PC-3 (cell line): ENCODE results near the gene SEMA5A. TPM values are rescaled to one million over a fixed set of nuclear protein-coding genes. Genes with fewer than 3 reads are reported as not detected.

Experiments used
- ATAC-seq: fragments of 200-7000 bp; cut with Tn5 transposase; 2 replicates; pipeline ENCODE4 v1.9.1; 2020; ENCODE audit warnings: mild to moderate bottlenecking, moderate library complexity
- BruUV-seq: library from RNA; stranded (reverse); fragments of 400-500 nt; replicated peaks from 2 replicates; lab custom pipeline; 2021; lab: Mats Ljungman, UMichigan
- CTCF ChIA-PET: fragments of 300-600 bp; sonication (Branson Sonifier 250); formaldehyde crosslinking; loops from one replicate; lab custom pipeline; 2022; ENCODE audit warnings: antibody characterized with exemption; lab: Charles Lee
- POLR2A ChIA-PET: fragments of 300-600 bp; sonication (Branson Sonifier 250); formaldehyde crosslinking; loops from one replicate; lab custom pipeline; 2022; ENCODE audit warnings: antibody characterized with exemption; ENCODE audit not compliant: unreplicated experiment; lab: Charles Lee
- DNase-seq: peaks from one replicate; pipeline ENCODE4 v3.0.0-alpha.2; 2015
- H2AFZ ChIP-seq: fragments of 300-600 bp; sonication (generic); 2 replicates; pipeline ENCODE4 v1.6.0; 2016; ENCODE audit warnings: antibody characterized with exemption, low read length
- H3F3A ChIP-seq: fragments of 300-600 bp; sonication (generic); one replicate; pipeline ENCODE4 v1.6.0; 2017; ENCODE audit warnings: antibody characterized with exemption, low read length, control low read depth, mild to moderate bottlenecking; ENCODE audit not compliant: unreplicated experiment
- H3K27ac ChIP-seq: fragments of 300-600 bp; sonication (generic); 2 replicates; pipeline ENCODE4 v1.5.1; 2016; ENCODE audit warnings: mild to moderate bottlenecking, low read length
- H3K27me3 ChIP-seq: fragments of 300-600 bp; sonication (generic); 2 replicates; pipeline ENCODE4 v1.6.1; 2016; ENCODE audit warnings: low read length, mixed read lengths
- H3K36me3 ChIP-seq: fragments of 300-600 bp; sonication (generic); 2 replicates; pipeline ENCODE4 v1.6.1; 2016; ENCODE audit warnings: low read depth, mixed run types, low read length, mixed read lengths
- H3K4me1 ChIP-seq: fragments of 300-600 bp; sonication (generic); 2 replicates; pipeline ENCODE4 v1.5.1; 2016; ENCODE audit warnings: low read length; ENCODE audit not compliant: insufficient read depth
- H3K4me2 ChIP-seq: fragments of 300-600 bp; sonication (generic); 2 replicates; pipeline ENCODE4 v1.6.0; 2016; ENCODE audit warnings: low read length
- H3K4me3 ChIP-seq: fragments of 300-600 bp; sonication (generic); 2 replicates; pipeline ENCODE4 v1.5.1; 2016; ENCODE audit warnings: mild to moderate bottlenecking, low read length, mixed read lengths
- H3K79me2 ChIP-seq: fragments of 300-600 bp; sonication (generic); 2 replicates; pipeline ENCODE4 v1.6.1; 2017; ENCODE audit warnings: low read length, mixed read lengths
- H3K9ac ChIP-seq: fragments of 300-600 bp; sonication (generic); 2 replicates; pipeline ENCODE4 v1.6.0; 2016; ENCODE audit warnings: mild to moderate bottlenecking, low read length
- H3K9me2 ChIP-seq: fragments of 300-600 bp; sonication (generic); replicated peaks from 2 replicates; pipeline ENCODE4 v1.6.1; 2016; ENCODE audit warnings: mixed run types, low read length, mixed read lengths
- H3K9me3 ChIP-seq: fragments of 300-600 bp; sonication (generic); 2 replicates; pipeline ENCODE4 v1.6.1; 2016; ENCODE audit warnings: low read length, mixed read lengths
- H4K20me1 ChIP-seq: fragments of 300-600 bp; sonication (generic); 2 replicates; pipeline ENCODE4 v1.6.1; 2016; ENCODE audit warnings: low read length, mixed read lengths
- CTCF ChIP-seq: fragments of 300-600 bp; sonication (generic); conservative IDR thresholded peaks from 2 replicates; pipeline ENCODE4 v1.5.1; 2017; ENCODE audit warnings: antibody characterized with exemption, low read depth, mild to moderate bottlenecking, low read length
- EZH2 ChIP-seq: fragments of 300-600 bp; sonication (generic); IDR thresholded peaks from one replicate; pipeline ENCODE4 v1.6.1; 2017; ENCODE audit warnings: antibody characterized with exemption, mild to moderate bottlenecking, low read length; ENCODE audit not compliant: unreplicated experiment
- EZH2phosphoT487 ChIP-seq: fragments of 300-600 bp; sonication (generic); IDR thresholded peaks from 2 replicates; pipeline ENCODE4 v1.6.1; 2018; ENCODE audit warnings: mild to moderate bottlenecking, antibody characterized with exemption, low read length, borderline replicate concordance
- intact Hi-C: fragments of 100-400 bp; cut with micrococcal nuclease; formaldehyde crosslinking; loops from 2 replicates; pipeline ENCODE4 v1.9.0; 2023
- total RNA-seq: library from RNA; depleted of rRNA; stranded (reverse); fragments of >200 nt; gene quantifications from 2 replicates; pipeline ENCODE4 v1.2.3, GENCODE V29; 2014

SEMA5A gene
- total RNA-seq, 1 experiment from 2014 or later, result 4.4 TPM

- Histone ChIP-seq H2AFZ (no peak overlapping the region), H3K27ac (no peak overlapping the region), H3K4me1 (no peaks in the 10 kb centered on the region), H3K36me3 (no peaks in the 10 kb centered on the region), H4K20me1 (no peaks in the 10 kb centered on the region), H3K4me2 (no peak overlapping the region), H3K9me3 (no peaks in the 10 kb centered on the region), H3K9ac (no peak overlapping the region), H3K4me3 (no peak overlapping the region), H3F3A (no peaks in the 10 kb centered on the region), H3K27me3 (no peaks in the 10 kb centered on the region), H3K9me2 (no peaks in the 10 kb centered on the region), H3K79me2 (no peaks in the 10 kb centered on the region)
- TF ChIP-seq EZH2phosphoT487, result no peak
- TF ChIP-seq EZH2, result no peak
- no peak for TF ChIP-seq CTCF
- BruUV-seq, result no TSS peak
- ChIA-PET CTCF (no interaction called here), POLR2A (no interaction called here)
- DNase-seq (no peak), ATAC-seq (no peak)
- intact Hi-C loops, result no loop called here
These were observed 427.0 kb downstream of the SEMA5A start for GRCh38 chr5:9118852-9119251.

- no peak overlapping the region for H3K4me3 ChIP-seq
- no peak overlapping the region for H3K27ac ChIP-seq
- BruUV-seq, result no TSS peak
- no peaks in the 10 kb centered on the region for H3K9me3 ChIP-seq
- H3K9ac ChIP-seq, result no peak overlapping the region
- no peak overlapping the region for H2AFZ ChIP-seq
- ChIA-PET CTCF (no interaction called here), POLR2A (no interaction called here)
- H3K9me2 ChIP-seq, result no peaks in the 10 kb centered on the region
- DNase-seq (no peak), ATAC-seq (no peak)
- H3K27me3 ChIP-seq, result no peaks in the 10 kb centered on the region
- H3K36me3 ChIP-seq, result no peaks in the 10 kb centered on the region
- H3K4me1 ChIP-seq, result no peaks in the 10 kb centered on the region
- intact Hi-C loops, result no loop called here
- H3K79me2 ChIP-seq, result no peaks in the 10 kb centered on the region
- no peaks in the 10 kb centered on the region for H3F3A ChIP-seq
- H3K4me2 ChIP-seq, result no peak overlapping the region
- no peaks in the 10 kb centered on the region for H4K20me1 ChIP-seq
- no peak for TF ChIP-seq CTCF
- TF ChIP-seq EZH2, result no peak
- TF ChIP-seq EZH2phosphoT487, result no peak
These were observed 430.8 kb downstream of the SEMA5A start for GRCh38 chr5:9115093-9115492.

- POLR2A ChIA-PET, result no interaction called here
- Histone ChIP-seq H3K9me2 (no peaks in the 10 kb centered on the region), H3K9me3 (no peaks in the 10 kb centered on the region), H3K36me3 (no peaks in the 10 kb centered on the region), H3K4me1 (no peaks in the 10 kb centered on the region), H3K27ac (no peak overlapping the region), H3K9ac (no peak overlapping the region), H3F3A (no peaks in the 10 kb centered on the region), H3K4me3 (no peak overlapping the region), H2AFZ (no peak overlapping the region), H3K4me2 (no peak overlapping the region), H4K20me1 (no peaks in the 10 kb centered on the region), H3K79me2 (no peaks in the 10 kb centered on the region), H3K27me3 (no peaks in the 10 kb centered on the region)
- ATAC-seq (no peak), DNase-seq (no peak)
- intact Hi-C loops, result no loop called here
- no TSS peak for BruUV-seq
- CTCF ChIA-PET, result no interaction called here
- TF ChIP-seq EZH2, result no peak
- no peak for TF ChIP-seq CTCF
- no peak for TF ChIP-seq EZH2phosphoT487
These were observed 433.2 kb downstream of the SEMA5A start for GRCh38 chr5:9112520-9113291.
